BE2C (cell line): ENCODE results near the gene DOHH.

ENCODE experiments used
- DNase-seq: peaks from one replicate; pipeline ENCODE4 v3.0.0-alpha.2; 2020
- H3K27me3 ChIP-seq: fragments of 250-450 bp; sonication (Bioruptor Pico); 2 replicates; pipeline ENCODE4 v1.5.1; 2020; ENCODE audit warnings: mild to moderate bottlenecking
- H3K36me3 ChIP-seq: fragments of 250-450 bp; sonication (Bioruptor Pico); 2 replicates; pipeline ENCODE4 v1.5.1; 2020; ENCODE audit warnings: mild to moderate bottlenecking
- H3K4me1 ChIP-seq: fragments of 250-450 bp; sonication (Bioruptor Pico); 2 replicates; pipeline ENCODE4 v1.5.1; 2020
- H3K4me3 ChIP-seq: 2 replicates; pipeline ENCODE4 v1.5.1; 2011; ENCODE audit warnings: low read depth, low read length
- H3K9me3 ChIP-seq: fragments of 250-450 bp; sonication (Bioruptor Pico); 2 replicates; pipeline ENCODE4 v1.5.1; 2020
- CTCF ChIP-seq: IDR thresholded peaks from 2 replicates; pipeline ENCODE4 v1.5.1; 2012; ENCODE audit warnings: mild to moderate bottlenecking, low read depth, low read length

The DOHH gene

GRCh38 chr19:3443840-3444694, 56.4 kb downstream of the DOHH start:
- no peak for TF ChIP-seq CTCF
- no peak overlapping the region for H3K4me3 ChIP-seq
- DNase-seq: peak; percentile 54
- H3K9me3 ChIP-seq: no peaks in the 10 kb centered on the region
- H3K36me3 ChIP-seq: peaks cover 27% of the 10 kb centered on the region
- H3K4me1 ChIP-seq: peaks cover 10% of the 10 kb centered on the region
- H3K27me3 ChIP-seq: no peaks in the 10 kb centered on the region

DNA sequence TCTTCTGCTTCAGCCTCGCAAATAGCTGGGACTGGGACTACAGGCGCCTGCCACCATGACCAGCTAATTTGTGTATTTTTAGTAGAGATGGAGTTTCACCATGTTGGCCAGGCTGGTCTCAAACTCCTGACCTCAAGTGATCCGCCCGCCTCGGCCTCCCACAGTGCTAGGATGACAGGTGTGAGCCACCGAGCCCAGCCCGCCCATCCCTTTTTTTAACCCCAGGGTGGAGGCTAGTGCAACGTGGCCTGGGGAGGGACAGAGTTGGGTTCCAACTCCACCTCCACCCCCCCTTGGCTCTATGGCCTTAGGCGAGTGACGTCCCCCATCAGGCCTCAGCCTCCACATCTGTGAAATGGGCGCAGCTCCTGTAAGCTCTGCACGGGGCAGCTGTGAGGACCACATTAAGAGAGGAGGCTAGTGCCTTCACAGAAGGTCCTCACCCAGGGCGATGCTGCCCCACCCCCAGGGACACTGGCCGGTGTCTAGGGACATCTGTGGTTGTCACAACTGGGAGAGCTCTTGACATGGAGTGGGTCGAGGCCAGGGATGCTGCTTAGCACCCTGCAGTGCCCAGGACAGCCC, 57.9 kb downstream of the DOHH start:
- H3K27me3 ChIP-seq: no peaks in the 10 kb centered on the region
- H3K9me3 ChIP-seq: no peaks in the 10 kb centered on the region
- no peak for TF ChIP-seq CTCF
- H3K4me1 ChIP-seq: peaks cover 10% of the 10 kb centered on the region
- H3K36me3 ChIP-seq: peaks cover 22% of the 10 kb centered on the region
- no peak for DNase-seq
- H3K4me3 ChIP-seq: no peak overlapping the region

DNA sequence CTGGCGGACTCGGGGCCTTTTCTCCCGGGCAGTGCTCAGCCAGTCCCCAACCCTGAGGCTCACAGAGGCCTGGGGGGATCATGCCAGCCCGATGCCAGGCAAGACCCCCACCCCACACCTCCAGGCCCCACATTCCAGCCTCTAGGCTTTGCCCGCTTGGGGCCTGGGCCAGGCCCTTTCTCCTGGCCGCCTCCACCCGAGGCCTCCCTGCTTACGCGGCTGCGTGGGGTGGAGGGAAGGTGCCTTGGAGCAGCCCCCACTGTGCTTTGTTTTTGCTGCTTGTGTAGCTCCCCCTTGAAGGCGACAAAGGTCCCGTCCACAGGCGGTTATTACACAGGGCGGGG, 58.5 kb downstream of the DOHH start:
- Histone ChIP-seq H3K4me1 (peaks cover 10% of the 10 kb centered on the region), H3K4me3 (no peak overlapping the region), H3K36me3 (peaks cover 22% of the 10 kb centered on the region), H3K9me3 (no peaks in the 10 kb centered on the region), H3K27me3 (no peaks in the 10 kb centered on the region)
- no peak for DNase-seq
- no peak for TF ChIP-seq CTCF

DNA sequence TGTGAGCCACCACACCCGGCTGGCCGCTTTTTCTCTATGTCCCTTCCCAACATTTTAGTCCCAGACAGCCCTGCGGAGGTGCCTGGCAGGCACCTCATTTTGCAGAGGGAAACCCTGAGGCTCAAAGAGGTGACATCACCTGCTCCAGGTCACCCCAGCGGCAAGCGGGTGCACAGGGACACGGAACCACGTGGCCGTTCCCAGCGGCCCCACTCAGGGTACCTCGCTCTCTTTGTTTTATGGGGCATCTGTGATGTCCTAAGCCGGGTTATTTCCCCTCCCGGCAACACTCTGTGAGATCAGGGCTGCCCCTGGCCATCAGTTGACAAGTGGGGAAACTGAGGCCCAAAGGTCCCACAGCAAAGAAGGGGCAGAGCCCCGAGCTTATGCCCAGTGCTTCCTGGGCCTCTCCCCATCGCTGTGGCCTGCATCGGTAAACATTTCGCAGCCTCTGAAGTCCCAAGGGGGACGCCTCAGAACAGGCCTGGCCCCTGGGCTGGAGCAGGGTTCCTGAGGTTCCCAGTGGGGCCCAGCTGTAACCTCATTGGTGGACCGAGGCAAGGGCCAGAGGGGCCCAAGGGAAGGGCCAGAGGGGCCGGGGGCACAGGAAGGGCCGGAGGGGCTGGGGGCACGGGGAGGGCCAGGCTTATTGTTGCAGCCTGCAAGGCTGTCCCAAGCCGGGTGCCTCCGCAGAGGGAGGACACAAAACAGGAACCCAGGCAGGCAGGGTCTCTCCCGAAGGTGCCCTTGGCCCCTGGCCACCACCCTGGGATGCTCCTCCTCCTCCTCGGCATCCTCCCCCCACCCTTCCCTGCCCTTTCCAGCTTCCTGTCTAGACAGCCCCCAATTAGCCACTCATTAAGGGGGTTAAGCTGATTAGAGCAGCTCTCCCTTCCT, 59.1 kb downstream of the DOHH start:
- peak; percentile 69 for DNase-seq
- Histone ChIP-seq H3K27me3 (no peaks in the 10 kb centered on the region), H3K4me1 (peaks cover 10% of the 10 kb centered on the region), H3K36me3 (peaks cover 27% of the 10 kb centered on the region), H3K4me3 (no peak overlapping the region), H3K9me3 (no peaks in the 10 kb centered on the region)
- no peak for TF ChIP-seq CTCF
